NOMO-1 (cell line): ENCODE data around the gene RDH13.
A peak's percentile ranks its signal among the peaks of the same experiment; 100 is the strongest.
"Not testable (repeated sequence)": the region's sequence is repeated elsewhere in the genome, so short reads cannot be mapped to it uniquely, and the experiment has no call there.

Experiments
- DNase-seq, 2 experiments: peaks; one replicate each; lab custom pipeline; 2025; ENCODE audit not compliant: unreplicated experiment in 2 of 2; lab: John Stamatoyannopoulos, UW

RDH13 gene

DNA sequence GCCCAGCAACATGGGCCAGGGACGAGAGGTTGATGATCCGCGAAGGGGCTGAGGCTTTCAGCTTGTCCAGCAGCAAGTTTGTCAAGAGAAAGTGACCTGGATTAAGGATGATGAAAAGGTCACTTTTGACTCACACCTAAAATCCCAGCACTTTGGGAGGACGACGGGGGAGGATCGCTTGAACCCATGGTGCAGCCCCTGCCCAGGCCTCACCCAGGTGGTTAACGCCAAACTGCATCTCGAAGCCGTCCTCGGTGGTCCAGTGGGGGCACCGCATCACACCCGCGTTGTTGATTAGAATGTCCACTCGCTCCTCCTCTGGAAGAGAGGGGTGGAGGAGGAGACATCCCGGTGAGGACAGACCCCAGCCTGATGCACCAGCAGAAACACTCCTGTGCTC lies 14.5 kb downstream of the RDH13 start:
- DNase-seq = no peak

- DNase-seq = no peak
Observed at GRCh38 chr19:55047951-55048350, 15.0 kb downstream of the RDH13 start.

DNA sequence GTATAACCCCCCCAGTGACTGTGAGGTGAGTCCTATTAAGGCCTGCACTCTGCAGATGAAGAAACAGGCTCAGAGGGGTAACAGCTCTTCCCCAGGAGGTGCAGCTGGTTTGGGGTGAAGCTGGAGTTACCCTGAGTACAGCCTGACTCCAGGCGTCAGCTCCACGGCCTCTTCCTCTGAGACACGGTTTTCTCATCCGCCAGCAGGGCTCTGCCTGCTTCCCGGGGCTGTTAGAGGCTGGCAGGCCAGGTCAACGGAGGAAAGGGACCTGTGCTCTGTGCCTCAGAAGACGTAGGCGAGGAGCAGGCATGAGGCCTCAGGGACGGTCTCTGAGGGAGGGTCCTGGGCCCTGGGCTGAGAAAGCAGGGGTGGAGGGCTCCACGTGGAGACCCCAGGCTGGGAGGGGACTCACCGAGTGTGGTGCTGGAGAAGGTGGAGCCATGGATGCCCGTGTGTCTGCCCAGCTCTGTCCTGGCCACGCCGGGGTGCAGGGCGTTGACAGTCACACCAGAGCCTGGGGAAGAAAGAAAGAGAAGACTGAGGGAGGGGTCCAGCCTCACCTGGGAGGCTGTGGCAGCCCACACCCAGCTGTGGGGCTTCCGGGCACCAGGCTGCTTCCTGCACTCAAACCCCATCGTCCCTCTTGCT lies 15.8 kb downstream of the RDH13 start:
- DNase-seq = no peak

GRCh38 chr19:55044771-55045716 lies 17.9 kb downstream of the RDH13 start:
- no peak for DNase-seq

DNA sequence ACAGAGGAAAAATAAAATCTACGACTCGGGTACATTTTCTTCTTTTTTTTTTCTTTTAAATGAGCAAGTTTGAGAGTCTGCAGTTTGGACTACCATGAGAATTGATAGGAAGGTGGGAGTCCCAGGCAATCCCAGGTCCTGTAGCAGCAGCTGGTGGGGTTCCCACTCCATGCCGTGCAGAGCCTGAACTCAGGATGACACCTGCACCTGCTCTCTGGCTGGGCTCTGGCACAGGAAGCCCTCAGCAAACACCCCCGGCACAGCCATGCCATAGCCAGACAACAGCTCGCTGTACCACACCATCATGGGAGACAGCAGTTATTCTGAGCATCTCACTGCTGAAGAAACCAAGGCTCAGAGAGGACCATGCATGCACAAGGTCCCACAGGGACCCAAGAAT lies 18.7 kb downstream of the RDH13 start:
- DNase-seq = no peak

GRCh38 chr19:55042688-55043087 lies 20.3 kb downstream of the RDH13 start:
- no peak for DNase-seq

DNA sequence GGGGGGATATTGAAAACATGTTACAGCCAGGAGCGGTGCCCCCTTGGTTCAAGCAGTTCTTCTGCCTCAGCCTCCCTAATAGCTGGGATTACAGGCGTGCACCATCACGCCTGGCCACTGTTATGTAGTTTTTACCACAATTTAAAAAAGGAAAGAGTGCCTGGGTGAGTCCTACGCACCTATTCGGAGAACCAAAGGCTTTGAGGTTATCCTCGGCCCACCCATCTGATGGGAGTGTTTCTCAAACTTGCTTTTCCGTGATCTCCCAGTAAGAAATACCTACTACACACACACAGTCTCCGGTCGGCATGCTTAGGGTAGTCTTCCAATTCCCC lies 20.6 kb downstream of the RDH13 start:
- DNase-seq = no peak

GRCh38 chr19:55041627-55042343 lies 21.2 kb downstream of the RDH13 start:
- no peak for DNase-seq

GRCh38 chr19:55041244-55041626 lies 21.7 kb downstream of the RDH13 start:
- no peak for DNase-seq

- DNase-seq = not testable (repeated sequence)
Observed at GRCh38 chr19:55040654-55041053, 22.3 kb downstream of the RDH13 start.

- not testable (repeated sequence) for DNase-seq
Observed at GRCh38 chr19:55037603-55038002, 25.3 kb downstream of the RDH13 start.

- DNase-seq = no peak
Observed at GRCh38 chr19:55036058-55036457, 26.9 kb downstream of the RDH13 start.

- DNase-seq = no peak
Observed at GRCh38 chr19:55034751-55035150, 28.2 kb downstream of the RDH13 start.

GRCh38 chr19:55032976-55033643 lies 29.8 kb downstream of the RDH13 start:
- not testable (repeated sequence) for DNase-seq

DNA sequence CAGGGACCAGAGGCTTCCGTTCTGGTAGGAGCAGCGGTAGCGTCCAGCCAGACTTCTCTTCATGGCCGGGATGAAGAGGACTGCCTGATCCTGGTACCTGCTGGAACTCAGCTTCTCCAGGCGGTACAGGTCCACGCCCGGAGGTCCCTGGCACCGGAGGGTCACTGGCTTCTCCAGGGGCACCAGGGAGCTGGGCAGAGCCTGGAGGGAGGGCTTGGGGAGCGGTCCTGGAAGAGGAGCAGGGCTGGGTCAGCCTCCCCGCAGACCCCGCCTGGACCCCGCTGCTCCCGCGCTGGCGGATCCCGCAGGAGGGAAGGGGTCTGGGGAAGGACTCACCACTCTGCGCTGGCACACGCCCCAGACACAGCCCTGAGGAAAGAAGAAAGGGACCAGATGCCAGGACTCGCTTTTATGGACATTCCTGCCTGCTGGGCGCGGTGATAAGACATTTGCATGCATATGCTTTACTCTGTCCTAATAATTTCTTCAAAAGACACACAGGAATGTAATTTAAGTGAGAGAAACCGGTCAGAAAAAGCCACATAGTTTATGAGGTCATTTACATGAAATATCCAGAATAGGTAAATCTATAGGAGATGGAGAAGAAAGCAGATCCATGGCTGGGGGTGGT lies 30.7 kb downstream of the RDH13 start:
- no peak for DNase-seq

- DNase-seq = no peak
Observed at GRCh38 chr19:55031178-55031577, 31.8 kb downstream of the RDH13 start.

- no peak for DNase-seq
Observed at GRCh38 chr19:55028757-55029156, 34.2 kb downstream of the RDH13 start.

DNA sequence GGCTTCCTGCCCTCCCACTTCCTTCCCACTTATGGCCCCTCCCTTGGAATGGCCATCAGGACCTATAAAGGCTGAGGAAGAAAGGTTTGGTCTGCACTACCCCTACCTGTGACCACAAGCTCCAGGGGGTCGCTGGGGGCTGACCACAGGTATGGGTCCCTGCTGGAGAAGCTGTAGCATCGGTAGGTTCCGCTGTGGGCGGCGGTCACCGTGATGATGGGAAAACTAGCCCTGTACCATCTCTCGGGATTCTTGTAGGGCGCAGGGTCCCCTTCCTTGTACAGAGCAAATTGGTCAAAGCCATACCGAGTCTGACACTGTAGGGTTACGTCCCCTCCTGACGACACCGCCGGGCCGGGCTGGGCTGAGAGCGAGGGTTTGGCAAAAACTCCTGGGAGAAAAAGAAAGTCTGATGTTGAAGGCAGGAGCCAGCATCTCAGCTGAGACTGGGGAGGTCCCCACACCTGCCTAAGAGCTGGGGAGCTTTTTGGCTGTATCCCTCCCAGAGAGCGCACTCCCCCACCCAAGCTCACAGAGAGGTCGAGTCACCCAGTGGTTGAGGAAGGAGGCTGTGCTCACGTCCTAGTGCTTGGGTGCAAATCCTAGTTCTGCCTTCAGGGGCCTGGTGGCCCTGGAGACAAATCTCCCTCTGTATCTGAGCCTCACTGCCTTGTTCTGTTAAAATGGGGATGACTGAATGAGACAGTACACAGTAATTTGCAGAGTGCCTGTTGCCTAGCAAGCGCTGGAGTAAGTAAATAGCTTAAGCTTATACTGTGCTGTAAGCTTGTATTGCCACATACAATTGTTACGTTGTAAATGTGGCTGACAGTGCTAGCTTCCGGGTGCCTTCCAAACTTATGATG lies 35.2 kb downstream of the RDH13 start:
- peak; percentile 47 to 87 for DNase-seq

DNA sequence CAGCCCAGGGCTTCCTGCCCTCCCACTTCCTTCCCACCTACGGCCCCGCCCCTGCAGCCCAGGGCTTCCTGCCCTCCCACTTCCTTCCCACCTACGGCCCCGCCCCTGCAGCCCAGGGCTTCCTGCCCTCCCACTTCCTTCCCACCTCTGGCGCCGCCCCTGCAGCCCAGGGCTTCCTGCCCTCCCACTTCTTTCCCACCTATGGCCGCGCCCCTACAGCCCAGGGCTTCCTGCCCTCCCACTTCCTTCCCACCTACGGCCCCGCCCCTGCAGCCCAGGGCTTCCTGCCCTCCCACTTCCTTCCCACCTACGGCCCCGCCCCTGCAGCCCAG lies 35.8 kb downstream of the RDH13 start:
- not testable (repeated sequence) for DNase-seq

DNA sequence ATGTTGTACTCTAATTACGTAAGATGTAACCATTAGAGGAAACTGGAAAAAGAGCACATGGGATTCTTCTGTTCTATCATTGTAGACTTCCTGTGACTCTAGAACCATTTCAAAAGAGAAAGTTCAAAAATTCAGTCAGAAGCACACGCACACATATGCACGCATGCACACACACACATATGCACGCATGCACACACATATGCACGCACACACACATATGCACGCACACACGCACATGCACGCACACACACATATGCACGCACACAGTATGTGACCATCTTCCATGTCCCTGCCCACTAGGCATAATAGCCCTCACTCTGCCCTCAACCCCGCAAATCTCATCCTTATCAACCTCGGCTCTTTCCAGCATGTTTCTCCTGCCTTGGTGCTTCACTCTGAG lies 38.8 kb downstream of the RDH13 start:
- no peak for DNase-seq
